ENCODE results near the gene KANSL1L. TPM values are rescaled to one million over a fixed set of nuclear protein-coding genes. Genes with fewer than 3 reads are reported as not detected.

KANSL1L gene
- total RNA-seq, 1 donor = 38.0 TPM

DNA sequence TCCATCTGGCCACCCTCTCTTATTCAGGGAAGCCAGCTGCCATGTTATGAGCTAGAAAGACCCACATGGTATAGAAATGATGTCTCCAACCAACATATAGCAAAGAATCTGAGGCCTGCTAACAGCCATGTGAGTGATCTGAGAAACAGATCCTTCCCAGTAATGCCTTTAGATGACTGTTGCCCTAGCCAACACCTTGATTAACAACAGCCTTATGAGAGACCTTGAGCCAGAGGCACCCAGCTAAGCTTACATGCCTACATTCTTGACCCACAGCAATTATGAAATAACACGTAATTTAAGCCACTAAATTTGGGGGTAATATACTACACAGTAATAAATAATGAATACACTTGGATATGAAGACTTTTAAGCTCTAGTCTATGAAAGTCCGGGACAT, 13.0 kb downstream of the KANSL1L start:
- Histone ChIP-seq H4K20me1 (ENCODE audit: insufficient read depth, low read length) (no peaks in the 10 kb centered on the region), H3K4me3 (ENCODE audit: insufficient read depth, low read length) (no peak overlapping the region), H3K9me3 (ENCODE audit: low read depth, low read length) (no peaks in the 10 kb centered on the region), H3K36me3 (ENCODE audit: insufficient read depth, low read length) (no peaks in the 10 kb centered on the region), H3K79me2 (ENCODE audit: insufficient read depth, low read length) (peaks cover 31% of the 10 kb centered on the region), H3K4me2 (ENCODE audit: insufficient read depth, low read length) (no peak overlapping the region), H3K27me3 (ENCODE audit: insufficient read depth, low read length) (no peaks in the 10 kb centered on the region), H3K4me1 (ENCODE audit: insufficient read depth, low read length) (peaks cover 5% of the 10 kb centered on the region), H2AFZ (ENCODE audit: low read length) (no peak overlapping the region), H3K27ac (ENCODE audit: low read depth, low read length) (no peak overlapping the region)
- DNase-seq (ENCODE audit: insufficient read length, low spot score, missing footprints) = no peak
- no peak for TF ChIP-seq CTCF (IDR thresholded peaks at IDR 0.05; ENCODE audit: extremely low read depth, low read depth, low read length)

DNA sequence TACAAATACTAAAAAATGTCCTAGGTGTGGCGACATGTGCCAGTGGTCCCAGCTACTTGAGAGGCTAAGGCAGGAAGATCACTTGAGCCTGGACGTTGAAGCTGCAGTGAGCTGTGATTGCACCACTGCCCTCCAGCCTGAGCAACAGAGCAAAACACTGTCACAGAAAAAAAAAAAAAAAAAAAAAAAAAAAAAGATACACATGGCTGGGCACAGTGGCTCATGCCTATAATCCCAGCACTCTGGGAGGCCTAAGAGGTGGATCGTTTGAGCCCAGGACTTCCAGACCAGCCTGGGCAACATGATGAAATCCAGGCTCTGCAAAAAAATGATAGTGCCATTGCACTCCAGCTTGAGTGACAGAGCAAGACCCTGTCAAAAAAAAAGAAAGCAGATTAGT, 13.7 kb downstream of the KANSL1L start:
- H3K27me3 ChIP-seq (ENCODE audit: insufficient read depth, low read length) = no peaks in the 10 kb centered on the region
- H3K27ac ChIP-seq (ENCODE audit: low read depth, low read length) = no peak overlapping the region
- no peaks in the 10 kb centered on the region for H3K36me3 ChIP-seq (ENCODE audit: insufficient read depth, low read length)
- H3K9me3 ChIP-seq (ENCODE audit: low read depth, low read length) = no peaks in the 10 kb centered on the region
- H3K79me2 ChIP-seq (ENCODE audit: insufficient read depth, low read length) = peaks cover 24% of the 10 kb centered on the region
- no peak for DNase-seq (ENCODE audit: insufficient read length, low spot score, missing footprints)
- H3K4me3 ChIP-seq (ENCODE audit: insufficient read depth, low read length) = no peak overlapping the region
- TF ChIP-seq CTCF (IDR thresholded peaks at IDR 0.05; ENCODE audit: extremely low read depth, low read depth, low read length) = no peak
- H3K4me2 ChIP-seq (ENCODE audit: insufficient read depth, low read length) = no peak overlapping the region
- H4K20me1 ChIP-seq (ENCODE audit: insufficient read depth, low read length) = no peaks in the 10 kb centered on the region
- peaks cover under 1% of the 10 kb centered on the region for H3K4me1 ChIP-seq (ENCODE audit: insufficient read depth, low read length)
- H2AFZ ChIP-seq (ENCODE audit: low read length) = no peak overlapping the region

- no peak overlapping the region for H3K4me3 ChIP-seq (ENCODE audit: insufficient read depth, low read length)
- no peaks in the 10 kb centered on the region for H3K9me3 ChIP-seq (ENCODE audit: low read depth, low read length)
- H3K4me2 ChIP-seq (ENCODE audit: insufficient read depth, low read length) = no peak overlapping the region
- no peak overlapping the region for H3K27ac ChIP-seq (ENCODE audit: low read depth, low read length)
- no peaks in the 10 kb centered on the region for H4K20me1 ChIP-seq (ENCODE audit: insufficient read depth, low read length)
- no peaks in the 10 kb centered on the region for H3K4me1 ChIP-seq (ENCODE audit: insufficient read depth, low read length)
- peaks cover 9% of the 10 kb centered on the region for H3K36me3 ChIP-seq (ENCODE audit: insufficient read depth, low read length)
- DNase-seq (ENCODE audit: insufficient read length, low spot score, missing footprints) = no peak
- H2AFZ ChIP-seq (ENCODE audit: low read length) = no peak overlapping the region
- no peak for TF ChIP-seq CTCF (IDR thresholded peaks at IDR 0.05; ENCODE audit: extremely low read depth, low read depth, low read length)
- no peaks in the 10 kb centered on the region for H3K79me2 ChIP-seq (ENCODE audit: insufficient read depth, low read length)
- no peaks in the 10 kb centered on the region for H3K27me3 ChIP-seq (ENCODE audit: insufficient read depth, low read length)
Observed at GRCh38 chr2:210147614-210148013, 23.6 kb downstream of the KANSL1L start.

GRCh38 chr2:210132239-210132638, 39.0 kb downstream of the KANSL1L start:
- Histone ChIP-seq H3K4me2 (ENCODE audit: insufficient read depth, low read length) (no peak overlapping the region), H3K9me3 (ENCODE audit: low read depth, low read length) (no peaks in the 10 kb centered on the region), H3K36me3 (ENCODE audit: insufficient read depth, low read length) (no peaks in the 10 kb centered on the region), H3K4me3 (ENCODE audit: insufficient read depth, low read length) (no peak overlapping the region), H4K20me1 (ENCODE audit: insufficient read depth, low read length) (no peaks in the 10 kb centered on the region), H2AFZ (ENCODE audit: low read length) (no peak overlapping the region), H3K4me1 (ENCODE audit: insufficient read depth, low read length) (no peaks in the 10 kb centered on the region), H3K27ac (ENCODE audit: low read depth, low read length) (no peak overlapping the region), H3K79me2 (ENCODE audit: insufficient read depth, low read length) (no peaks in the 10 kb centered on the region), H3K27me3 (ENCODE audit: insufficient read depth, low read length) (no peaks in the 10 kb centered on the region)
- no peak for DNase-seq (ENCODE audit: insufficient read length, low spot score, missing footprints)
- TF ChIP-seq CTCF (IDR thresholded peaks at IDR 0.05; ENCODE audit: extremely low read depth, low read depth, low read length) = no peak

Data from osteoblast (primary cell).